Central memory CD4-positive, alpha-beta T cell (primary cell): ENCODE results near the gene ALDH3B1.
A peak's percentile ranks its signal among the peaks of the same experiment; 100 is the strongest.
"Not testable (repeated sequence)": the region's sequence is repeated elsewhere in the genome, so short reads cannot be mapped to it uniquely, and the experiment has no call there.

Experiments used
- DNase-seq: peaks from one replicate; pipeline ENCODE4 v3.0.0; 2022
- total RNA-seq, 3 experiments: gene quantifications; one replicate each; lab custom pipeline; 2026; lab: John Stamatoyannopoulos, UW

The ALDH3B1 gene, protein sequence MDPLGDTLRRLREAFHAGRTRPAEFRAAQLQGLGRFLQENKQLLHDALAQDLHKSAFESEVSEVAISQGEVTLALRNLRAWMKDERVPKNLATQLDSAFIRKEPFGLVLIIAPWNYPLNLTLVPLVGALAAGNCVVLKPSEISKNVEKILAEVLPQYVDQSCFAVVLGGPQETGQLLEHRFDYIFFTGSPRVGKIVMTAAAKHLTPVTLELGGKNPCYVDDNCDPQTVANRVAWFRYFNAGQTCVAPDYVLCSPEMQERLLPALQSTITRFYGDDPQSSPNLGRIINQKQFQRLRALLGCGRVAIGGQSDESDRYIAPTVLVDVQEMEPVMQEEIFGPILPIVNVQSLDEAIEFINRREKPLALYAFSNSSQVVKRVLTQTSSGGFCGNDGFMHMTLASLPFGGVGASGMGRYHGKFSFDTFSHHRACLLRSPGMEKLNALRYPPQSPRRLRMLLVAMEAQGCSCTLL
- 0 reads per million in 3 experiments for total RNA-seq

GRCh38 chr11:68010090-68011041 is at the start of gene ALDH3B1:
TSS of gene ALDH3B1 (plus strand) at chr11:68010327. CDS start at chr11:68015298, 4,971 bp downstream.
- no peak for DNase-seq

DNA sequence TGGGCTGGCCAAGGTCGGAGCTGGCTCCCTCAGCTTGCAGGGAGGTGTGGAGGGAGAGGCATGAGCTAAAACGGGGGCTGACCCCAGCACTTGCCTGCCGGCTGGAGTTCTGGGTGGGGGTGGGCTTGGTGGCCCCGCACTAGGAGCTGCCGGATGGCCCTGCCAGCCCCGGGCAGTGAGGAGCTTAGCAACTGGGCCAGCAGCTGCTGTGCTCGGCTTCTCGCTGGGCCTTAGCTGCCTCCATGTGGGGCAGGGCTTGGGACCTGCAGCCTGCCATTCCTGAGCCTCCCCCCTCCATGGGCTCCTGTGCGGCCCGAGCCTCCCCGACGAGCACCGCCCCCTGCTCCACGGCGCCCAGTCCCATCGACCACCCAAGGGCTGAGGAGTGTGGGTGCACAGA is 46.9 kb upstream of the ALDH3B1 start:
- not testable (repeated sequence) for DNase-seq

GRCh38 chr11:67963879-67964278 is 46.2 kb upstream of the ALDH3B1 start:
- not testable (repeated sequence) for DNase-seq

DNA sequence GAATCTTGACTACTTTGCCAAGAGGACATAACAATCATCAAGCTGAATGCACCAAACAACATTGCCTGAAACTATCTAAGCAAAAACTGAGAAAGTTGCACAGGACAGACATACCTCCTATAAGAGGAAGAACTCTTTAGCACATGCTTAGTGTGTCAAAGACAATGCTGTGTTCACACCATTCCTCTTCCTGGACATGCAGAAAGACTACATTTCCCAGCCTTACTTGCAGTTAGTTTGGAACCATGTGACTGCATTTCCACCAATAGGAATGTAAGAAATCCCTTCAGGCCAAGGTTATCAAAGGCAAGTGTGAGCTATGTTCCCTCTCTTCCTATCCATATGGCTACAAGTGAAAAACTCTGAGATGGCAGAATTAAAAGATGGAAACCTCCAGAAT is 45.4 kb upstream of the ALDH3B1 start:
- DNase-seq, result not testable (repeated sequence)

DNA sequence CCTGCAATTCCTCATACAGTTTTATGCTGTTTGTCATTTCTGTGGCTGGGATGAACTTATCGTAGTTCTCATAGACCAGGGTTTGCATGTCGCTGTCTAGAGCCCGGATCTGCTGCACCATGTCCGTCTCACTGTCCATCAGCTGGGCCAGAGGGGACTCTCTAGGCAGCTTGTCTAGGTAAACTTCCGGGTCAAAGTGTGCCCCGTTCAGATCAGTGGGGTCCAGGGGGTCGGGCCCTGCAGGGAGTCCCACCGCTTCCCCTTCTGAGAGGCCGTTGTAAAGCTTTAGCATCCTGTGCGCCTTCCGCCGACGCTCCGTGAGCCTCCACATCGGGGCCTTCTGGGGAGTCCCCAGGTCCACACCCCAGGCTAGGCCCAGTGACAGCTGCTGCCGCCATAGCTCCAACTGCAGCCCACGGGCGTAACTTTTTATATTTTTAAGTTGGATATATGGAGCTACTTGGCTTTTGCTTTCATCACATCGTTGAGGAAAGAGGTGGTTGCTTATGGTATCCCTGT is 44.2 kb upstream of the ALDH3B1 start:
- not testable (repeated sequence) for DNase-seq

GRCh38 chr11:67974746-67975145 is 35.4 kb upstream of the ALDH3B1 start:
- DNase-seq, result not testable (repeated sequence)

DNA sequence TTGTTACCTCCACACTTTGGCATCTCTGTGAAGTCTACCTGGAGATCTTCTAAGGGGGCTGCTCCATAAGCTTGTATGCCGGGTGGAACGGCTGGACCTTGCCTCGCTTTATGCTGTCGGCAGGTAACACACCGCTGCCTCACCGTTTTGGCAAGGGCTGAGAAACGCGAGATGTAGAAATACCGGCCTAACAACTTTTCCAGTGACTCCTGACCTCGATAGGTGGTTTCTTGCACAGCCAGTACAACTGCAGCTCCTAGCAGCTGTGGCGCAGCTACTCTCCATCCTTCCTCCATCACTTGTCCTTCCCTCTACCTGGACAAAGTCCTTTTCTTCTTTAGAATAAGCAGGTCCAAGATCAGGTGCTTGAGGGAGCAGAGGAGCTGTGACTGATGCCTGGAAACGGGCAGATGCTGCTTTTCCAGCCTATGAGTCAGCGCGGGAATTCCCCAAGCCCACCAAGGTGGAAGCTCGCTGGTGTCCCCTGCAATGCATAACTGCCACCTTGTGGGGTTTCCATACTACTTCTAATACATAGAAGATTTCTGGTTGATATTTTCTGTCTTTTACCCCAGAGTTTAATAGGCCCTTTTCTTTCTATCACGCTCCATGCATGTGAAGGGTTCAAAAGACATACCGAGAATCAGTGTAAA is 31.2 kb upstream of the ALDH3B1 start:
- DNase-seq, result not testable (repeated sequence)

GRCh38 chr11:67981226-67981625 is 28.9 kb upstream of the ALDH3B1 start:
- DNase-seq, result not testable (repeated sequence)

DNA sequence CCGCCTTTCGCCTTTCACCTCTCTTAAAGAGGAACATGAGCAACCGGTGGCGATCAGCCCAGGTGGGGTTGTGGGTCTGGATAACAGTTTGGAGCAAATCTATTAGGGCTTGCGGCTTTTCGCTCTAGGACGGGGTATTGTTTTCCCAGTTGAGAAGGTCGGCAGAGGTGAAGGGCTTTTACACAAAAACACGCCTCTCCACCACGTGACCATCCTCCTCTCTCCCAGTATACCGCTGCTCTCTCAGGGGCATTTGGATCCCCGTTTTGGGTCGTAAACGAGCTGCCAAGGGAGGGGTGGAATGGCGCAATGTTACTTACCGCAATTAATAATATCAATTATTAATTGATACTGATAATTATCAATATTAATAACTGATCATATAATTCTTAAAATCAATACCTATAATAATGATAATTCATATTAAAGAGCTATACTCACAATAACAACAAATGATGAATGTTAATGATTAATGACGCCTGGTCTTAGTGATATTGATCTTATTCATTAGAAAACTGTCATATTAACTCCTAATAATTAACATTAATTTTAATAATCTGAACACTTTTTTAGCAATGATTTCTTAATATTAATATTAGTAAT is 27.8 kb upstream of the ALDH3B1 start:
- not testable (repeated sequence) for DNase-seq

- DNase-seq, result no peak
These were observed 26.2 kb upstream of the ALDH3B1 start for GRCh38 chr11:67983951-67984350.

GRCh38 chr11:67985302-67985701 is 24.8 kb upstream of the ALDH3B1 start:
- DNase-seq, result not testable (repeated sequence)

DNA sequence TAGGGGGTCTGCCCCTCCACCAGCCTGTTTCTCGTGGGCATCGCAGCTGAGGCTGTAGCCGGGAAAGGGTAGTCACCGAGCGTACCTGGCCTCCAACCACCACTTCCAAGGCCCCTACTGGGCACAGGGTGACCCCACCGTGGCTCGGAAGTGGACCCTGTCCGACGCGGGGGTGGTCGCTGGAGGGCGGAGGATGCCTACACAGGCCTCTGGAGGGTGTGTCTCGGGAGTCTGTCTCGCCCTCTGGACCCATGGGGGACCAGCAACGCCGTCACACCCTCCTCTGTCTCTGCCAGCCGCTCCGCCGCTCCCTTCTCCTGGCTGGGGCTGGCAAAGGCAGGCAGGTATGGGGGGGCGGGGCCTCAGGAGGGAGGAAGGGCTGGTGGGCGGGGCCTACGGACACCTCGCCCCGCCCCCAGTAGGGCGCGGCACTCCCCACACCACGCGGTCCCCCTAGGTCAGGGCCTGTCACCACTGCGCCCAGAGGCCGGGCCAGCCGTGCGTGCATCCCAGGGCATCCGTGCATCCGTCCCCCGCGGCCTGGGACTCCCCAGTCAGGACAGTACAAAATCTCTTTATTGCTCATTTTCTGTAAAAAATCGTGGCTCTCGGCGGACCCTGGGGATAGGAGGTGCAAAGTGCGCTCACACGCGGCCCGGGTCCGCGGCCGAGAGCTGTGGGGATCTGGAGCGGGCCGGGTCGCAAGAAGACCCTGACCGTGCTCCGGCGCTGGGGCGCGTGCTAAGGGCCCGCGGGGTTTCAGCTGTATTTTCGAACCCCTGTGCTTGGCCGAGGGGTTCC is 19.4 kb upstream of the ALDH3B1 start:
- DNase-seq, result not testable (repeated sequence)

DNA sequence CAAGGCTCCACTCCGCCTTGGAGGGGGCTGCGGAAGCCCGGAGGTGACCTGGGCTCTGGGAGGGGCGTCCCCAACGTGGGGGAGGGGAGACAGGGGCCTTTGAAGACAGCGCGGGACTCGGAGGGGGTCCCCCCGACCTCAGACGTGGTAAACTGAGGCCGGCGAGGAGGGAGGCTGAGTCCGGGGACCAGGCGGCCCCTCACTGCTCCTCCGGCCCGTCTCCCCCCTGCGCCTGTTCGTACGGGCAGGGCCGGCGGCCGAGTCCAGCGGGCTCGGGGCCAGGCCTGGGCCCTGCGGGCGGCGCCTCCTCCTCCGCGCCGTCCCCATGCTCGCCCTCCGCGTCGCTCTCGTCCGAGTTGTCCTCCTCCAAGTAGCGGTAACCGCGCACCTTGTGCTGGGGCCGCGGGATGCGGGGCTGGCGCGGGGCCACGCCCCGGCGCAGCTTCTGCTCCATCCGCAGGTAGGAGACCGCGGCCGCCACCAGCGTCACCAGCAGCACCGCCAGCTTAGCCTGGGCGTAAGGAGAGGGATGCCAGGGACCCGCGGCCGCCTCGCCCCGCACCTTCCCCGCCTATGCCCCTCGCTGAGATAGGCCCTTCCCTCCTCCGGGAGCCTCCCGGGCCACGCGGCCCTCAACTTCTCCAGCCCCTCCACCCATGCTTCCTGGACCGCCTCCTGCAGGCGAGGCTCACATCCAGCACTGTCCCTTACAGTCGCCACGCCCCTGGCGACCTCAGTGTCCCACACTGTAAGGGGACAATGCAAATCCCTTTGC is 18.6 kb upstream of the ALDH3B1 start:
- not testable (repeated sequence) for DNase-seq

GRCh38 chr11:67993821-67994220 is 16.3 kb upstream of the ALDH3B1 start:
- DNase-seq, result peak; percentile 48

DNA sequence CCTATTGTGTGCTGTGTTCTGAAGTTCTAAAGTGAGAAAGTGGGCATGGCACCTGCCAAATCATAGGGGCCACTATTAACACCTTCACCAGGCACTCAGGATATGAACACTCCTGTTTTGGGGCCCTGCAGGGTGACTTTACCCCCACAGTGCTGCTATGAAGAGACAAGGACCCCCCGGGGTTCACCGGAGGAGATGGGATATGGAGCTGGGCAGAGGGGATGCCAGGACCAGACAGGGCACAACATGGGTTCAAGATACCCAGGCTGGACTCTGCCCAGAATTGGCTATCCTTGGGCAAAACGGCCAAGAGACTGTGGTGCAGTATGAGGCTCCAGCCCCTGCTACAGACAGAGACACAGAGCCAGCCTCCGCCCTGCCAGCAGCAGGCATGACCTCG is 15.7 kb upstream of the ALDH3B1 start:
- not testable (repeated sequence) for DNase-seq

GRCh38 chr11:67995129-67995528 is 15.0 kb upstream of the ALDH3B1 start:
- not testable (repeated sequence) for DNase-seq

GRCh38 chr11:67995579-67995978 is 14.5 kb upstream of the ALDH3B1 start:
- not testable (repeated sequence) for DNase-seq

DNA sequence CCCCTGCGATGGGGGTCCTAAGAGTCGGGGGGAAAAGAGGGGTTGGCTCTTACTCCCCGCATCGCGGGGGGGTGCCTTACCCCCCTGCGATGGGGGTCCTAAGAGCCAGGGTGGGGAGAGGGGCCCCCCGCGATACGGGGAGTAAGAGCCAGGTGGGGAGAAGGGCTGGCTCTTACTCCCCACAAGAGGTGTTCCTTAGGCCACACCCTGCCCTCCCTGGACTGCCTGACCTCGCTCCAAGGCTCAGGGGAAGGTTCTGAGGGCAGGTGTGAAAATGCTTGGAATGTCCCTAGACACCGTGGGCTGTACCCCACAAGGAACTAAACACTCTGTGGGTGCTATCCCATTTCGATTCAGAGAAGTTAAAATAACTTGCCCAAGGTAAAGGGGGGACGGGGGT is 14.1 kb upstream of the ALDH3B1 start:
- DNase-seq, result no peak

- DNase-seq, result no peak
These were observed 13.3 kb upstream of the ALDH3B1 start for GRCh38 chr11:67996622-67997474.
